Measurements from ENCODE around the gene ENO1.

ENO1 gene

DNA sequence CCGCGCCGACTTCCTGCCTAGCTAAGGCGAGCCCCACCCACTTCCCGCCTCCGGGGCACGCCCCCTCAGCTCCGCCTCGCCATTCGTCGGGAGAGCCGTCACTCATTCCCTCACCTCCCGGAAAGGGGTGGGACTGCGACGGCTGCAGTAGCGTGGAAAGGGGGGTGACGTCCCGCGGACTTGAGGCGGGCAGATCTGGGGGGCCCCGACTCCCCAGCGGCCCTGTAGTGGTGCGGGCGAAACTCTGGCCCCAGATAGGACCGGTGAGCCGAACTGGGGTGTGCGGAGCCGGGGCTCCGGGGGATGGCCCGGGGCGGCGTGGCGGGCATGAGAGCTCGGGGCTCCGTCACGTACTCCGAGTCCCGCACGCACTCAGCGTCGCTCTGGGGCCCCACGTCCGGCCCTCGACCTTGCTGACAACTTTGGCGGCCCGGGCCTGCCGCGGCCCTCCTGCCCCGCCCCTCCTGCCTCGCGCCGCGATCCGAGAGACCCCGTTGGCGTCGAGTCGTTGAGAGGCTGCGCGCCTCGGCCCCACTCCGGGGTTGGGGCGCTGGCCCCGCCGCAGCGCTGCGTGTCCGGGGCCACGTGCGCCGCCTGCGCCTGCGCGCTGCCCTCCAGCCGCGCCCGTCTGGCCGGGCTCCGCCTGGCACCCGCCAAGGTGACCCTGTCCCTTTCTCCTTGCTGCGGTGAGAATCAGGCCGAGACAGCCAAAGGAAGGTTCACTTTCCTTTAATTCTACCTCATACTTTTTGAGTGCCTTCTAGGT lies 395 bp upstream of the ENO1 start:
- H3K9ac ChIP-seq (ENCODE audit: low read length): peak overlapping the region; percentile 96
- H3K27me3 ChIP-seq (ENCODE audit: insufficient read depth, low read length): no peaks in the 10 kb centered on the region
- H4K20me1 ChIP-seq (ENCODE audit: insufficient read depth, low read length): peaks cover 9% of the 10 kb centered on the region; the same call in 1 of the 2 replicates
- H3F3A ChIP-seq (ENCODE audit: insufficient read depth, low read length): peaks cover 6% of the 10 kb centered on the region
- H3K79me2 ChIP-seq (ENCODE audit: insufficient read depth, low read length): peaks cover 43% of the 10 kb centered on the region
- H3K36me3 ChIP-seq (ENCODE audit: insufficient read depth, low read length): peaks cover 49% of the 10 kb centered on the region
- H3K9me3 ChIP-seq (ENCODE audit: low read length): no peaks in the 10 kb centered on the region
- H3K9me2 ChIP-seq (ENCODE audit: low read depth, low read length): no peaks in the 10 kb centered on the region
- H3K4me2 ChIP-seq (ENCODE audit: low read length): peak overlapping the region; percentile 82
- H2AFZ ChIP-seq (ENCODE audit: low read length): no peak overlapping the region
- TF ChIP-seq, protein P1, sequence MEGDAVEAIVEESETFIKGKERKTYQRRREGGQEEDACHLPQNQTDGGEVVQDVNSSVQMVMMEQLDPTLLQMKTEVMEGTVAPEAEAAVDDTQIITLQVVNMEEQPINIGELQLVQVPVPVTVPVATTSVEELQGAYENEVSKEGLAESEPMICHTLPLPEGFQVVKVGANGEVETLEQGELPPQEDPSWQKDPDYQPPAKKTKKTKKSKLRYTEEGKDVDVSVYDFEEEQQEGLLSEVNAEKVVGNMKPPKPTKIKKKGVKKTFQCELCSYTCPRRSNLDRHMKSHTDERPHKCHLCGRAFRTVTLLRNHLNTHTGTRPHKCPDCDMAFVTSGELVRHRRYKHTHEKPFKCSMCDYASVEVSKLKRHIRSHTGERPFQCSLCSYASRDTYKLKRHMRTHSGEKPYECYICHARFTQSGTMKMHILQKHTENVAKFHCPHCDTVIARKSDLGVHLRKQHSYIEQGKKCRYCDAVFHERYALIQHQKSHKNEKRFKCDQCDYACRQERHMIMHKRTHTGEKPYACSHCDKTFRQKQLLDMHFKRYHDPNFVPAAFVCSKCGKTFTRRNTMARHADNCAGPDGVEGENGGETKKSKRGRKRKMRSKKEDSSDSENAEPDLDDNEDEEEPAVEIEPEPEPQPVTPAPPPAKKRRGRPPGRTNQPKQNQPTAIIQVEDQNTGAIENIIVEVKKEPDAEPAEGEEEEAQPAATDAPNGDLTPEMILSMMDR (IDR thresholded peaks at IDR 0.05; ENCODE audit: low read length): no peak
- H3K27ac ChIP-seq (ENCODE audit: low read depth, low read length, poor library complexity, severe bottlenecking): peak overlapping the region; percentile 77
- peaks cover 46% of the 10 kb centered on the region for H3K4me1 ChIP-seq (ENCODE audit: insufficient read depth, low read length, severe bottlenecking)
- H3K4me3 ChIP-seq (ENCODE audit: low read depth, low read length, poor library complexity, severe bottlenecking): peak overlapping the region; percentile 93

DNA sequence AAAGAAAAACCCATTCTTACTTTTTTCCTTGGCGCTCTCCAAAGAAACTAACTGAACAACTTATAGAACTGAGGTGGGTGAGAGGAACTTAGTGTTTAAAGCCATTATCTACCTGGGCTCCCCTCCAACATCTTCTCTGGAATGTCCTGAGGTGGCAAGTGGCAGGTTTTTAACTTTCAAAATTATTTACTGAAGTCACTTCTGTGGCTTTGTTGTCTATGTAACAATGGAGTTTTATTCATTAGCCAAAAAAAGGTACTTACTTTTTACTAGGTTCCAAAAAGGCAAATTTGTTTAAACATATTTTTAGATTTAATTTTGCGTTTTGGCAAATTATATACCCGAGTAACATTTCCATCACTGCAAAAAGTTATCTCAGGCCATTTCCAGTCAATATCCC lies 2.4 kb downstream of the ENO1 start:
- Histone ChIP-seq H3K27me3 (ENCODE audit: insufficient read depth, low read length) (no peaks in the 10 kb centered on the region), H3K79me2 (ENCODE audit: insufficient read depth, low read length) (peaks cover 52% of the 10 kb centered on the region), H3K4me1 (ENCODE audit: insufficient read depth, low read length, severe bottlenecking) (peaks cover 57% of the 10 kb centered on the region), H3F3A (ENCODE audit: insufficient read depth, low read length) (peaks cover 6% of the 10 kb centered on the region), H3K9ac (ENCODE audit: low read length) (peak overlapping the region; percentile 96; the same call in 1 of the 2 replicates), H3K4me3 (ENCODE audit: low read depth, low read length, poor library complexity, severe bottlenecking) (peak overlapping the region; percentile 93), H2AFZ (ENCODE audit: low read length) (no peak overlapping the region), H4K20me1 (ENCODE audit: insufficient read depth, low read length) (peaks cover 11% of the 10 kb centered on the region; the same call in 1 of the 2 replicates), H3K4me2 (ENCODE audit: low read length) (peak overlapping the region; percentile 82), H3K36me3 (ENCODE audit: insufficient read depth, low read length) (peaks cover 77% of the 10 kb centered on the region), H3K9me3 (ENCODE audit: low read length) (no peaks in the 10 kb centered on the region), H3K9me2 (ENCODE audit: low read depth, low read length) (no peaks in the 10 kb centered on the region), H3K27ac (ENCODE audit: low read depth, low read length, poor library complexity, severe bottlenecking) (peak overlapping the region; percentile 77)
- TF ChIP-seq, protein P1 (IDR thresholded peaks at IDR 0.05; ENCODE audit: low read length): no peak
- TF ChIP-seq EZH2 (IDR thresholded peaks at IDR 0.05; ENCODE audit: borderline replicate concordance, low read length): no peak

DNA sequence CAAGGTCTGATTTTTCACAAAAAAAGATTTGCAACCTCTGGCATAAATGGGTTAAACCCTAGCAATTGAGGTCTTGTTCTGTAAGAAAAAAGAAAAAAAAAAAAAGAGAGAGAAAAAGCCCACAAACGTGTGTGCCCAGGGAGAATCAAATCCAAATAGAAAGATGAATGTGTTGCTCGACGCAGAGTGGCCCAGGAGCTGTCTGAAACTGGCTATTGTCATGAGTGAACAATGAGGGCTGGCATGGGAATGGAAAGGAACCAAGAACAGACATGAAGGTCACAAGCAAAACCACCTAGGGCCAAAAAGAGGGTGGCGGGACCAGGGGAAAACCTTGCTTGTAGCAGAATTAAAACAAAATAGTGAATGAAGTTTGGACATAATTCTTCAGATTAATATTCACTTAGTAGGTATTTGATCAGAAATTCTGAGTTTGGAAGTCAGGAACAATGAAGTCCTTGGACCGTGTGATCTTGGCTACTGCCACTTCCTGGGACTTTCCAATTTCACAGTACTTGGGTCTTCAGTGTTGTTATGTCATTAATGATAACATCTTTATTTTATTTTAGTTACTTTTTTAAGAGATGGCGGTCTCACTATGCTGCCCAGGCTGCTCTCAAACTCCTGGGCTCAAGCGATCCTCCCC lies 3.1 kb downstream of the ENO1 start:
- peak overlapping the region; percentile 93 for H3K4me3 ChIP-seq (ENCODE audit: low read depth, low read length, poor library complexity, severe bottlenecking)
- H3F3A ChIP-seq (ENCODE audit: insufficient read depth, low read length): peaks cover 6% of the 10 kb centered on the region
- no peak overlapping the region for H2AFZ ChIP-seq (ENCODE audit: low read length)
- H3K27ac ChIP-seq (ENCODE audit: low read depth, low read length, poor library complexity, severe bottlenecking): peak overlapping the region; percentile 17
- H3K9me3 ChIP-seq (ENCODE audit: low read length): no peaks in the 10 kb centered on the region
- peaks cover 52% of the 10 kb centered on the region for H3K79me2 ChIP-seq (ENCODE audit: insufficient read depth, low read length)
- H3K9ac ChIP-seq (ENCODE audit: low read length): peak overlapping the region; percentile 96; the same call in 1 of the 2 replicates
- H4K20me1 ChIP-seq (ENCODE audit: insufficient read depth, low read length): peaks cover 11% of the 10 kb centered on the region; the same call in 1 of the 2 replicates
- H3K4me1 ChIP-seq (ENCODE audit: insufficient read depth, low read length, severe bottlenecking): peaks cover 57% of the 10 kb centered on the region
- H3K9me2 ChIP-seq (ENCODE audit: low read depth, low read length): no peaks in the 10 kb centered on the region
- peaks cover 84% of the 10 kb centered on the region for H3K36me3 ChIP-seq (ENCODE audit: insufficient read depth, low read length)
- TF ChIP-seq, protein P1 (IDR thresholded peaks at IDR 0.05; ENCODE audit: low read length): no peak
- no peak for TF ChIP-seq EZH2 (IDR thresholded peaks at IDR 0.05; ENCODE audit: borderline replicate concordance, low read length)
- no peaks in the 10 kb centered on the region for H3K27me3 ChIP-seq (ENCODE audit: insufficient read depth, low read length)
- H3K4me2 ChIP-seq (ENCODE audit: low read length): peak overlapping the region; percentile 82

Data from OCI-LY1 (cell line).